BJ (cell line): Measurements from ENCODE around the gene RTEL1. TPM values are rescaled to one million over a fixed set of nuclear protein-coding genes. Genes with fewer than 3 reads are reported as not detected.

Experiments used
- CTCF ChIA-PET: fragments of 350-600 bp; formaldehyde crosslinking; extraction: SDS; loops from one replicate; lab custom pipeline; 2021; ENCODE audit warnings: antibody characterized with exemption, inconsistent platforms; lab: Yijun Ruan, JAX
- POLR2A ChIA-PET: fragments of 300-600 bp; sonication (Branson Sonifier 250); formaldehyde crosslinking; extraction: SDS; loops from one replicate; lab custom pipeline; 2021; ENCODE audit warnings: antibody characterized with exemption; lab: Charles Lee
- DNase-seq: peaks from one replicate; pipeline ENCODE4 v3.0.0-alpha.2; 2011; ENCODE audit warnings: low read depth
- H3K27me3 ChIP-seq: 2 replicates; pipeline ENCODE4 v1.6.0; 2011; ENCODE audit warnings: low read length; ENCODE audit not compliant: control insufficient read depth, insufficient read depth
- H3K36me3 ChIP-seq: 2 replicates; pipeline ENCODE4 v1.5.1; 2011; ENCODE audit warnings: low read length; ENCODE audit not compliant: control insufficient read depth, insufficient read depth
- H3K4me3 ChIP-seq: 2 replicates; pipeline ENCODE4 v1.5.1; 2011; ENCODE audit warnings: low read depth, mild to moderate bottlenecking, control low read depth, low read length
- CTCF ChIP-seq: IDR thresholded peaks from 2 replicates; pipeline ENCODE4 v1.5.1; 2011; ENCODE audit warnings: low read depth, mild to moderate bottlenecking, control low read depth, inconsistent platforms, low read length, moderate library complexity; ENCODE audit not compliant: insufficient read depth
- polyA plus RNA-seq: library from polyadenylated mRNA; depleted of rRNA; stranded (reverse); fragments of >200 nt; gene quantifications from 2 replicates; pipeline ENCODE4 v1.2.3, GENCODE V29; 2011

Gene RTEL1
- polyA plus RNA-seq, 1 experiment, result 18.3 TPM

- no peak for DNase-seq
- Histone ChIP-seq H3K4me3 (no peak overlapping the region), H3K36me3 (peaks cover 13% of the 10 kb centered on the region), H3K27me3 (no peaks in the 10 kb centered on the region)
- CTCF ChIA-PET, result interaction anchor here (1.5 kb wide), 2 partner anchors 18 to 142 kb away, joined by 4 read pairs; partner anchors contain the start of gene PTK6
- POLR2A ChIA-PET, result no interaction called here
- no peak for TF ChIP-seq CTCF
Observed at GRCh38 chr20:63679799-63680305, 21.7 kb downstream of the RTEL1 start.

GRCh38 chr20:63680427-63680826, 22.3 kb downstream of the RTEL1 start:
- ChIA-PET POLR2A (no interaction called here), CTCF (interaction anchor here (1.5 kb wide), 2 partner anchors 18 to 143 kb away, joined by 4 read pairs; partner anchors contain the start of gene PTK6)
- no peak for TF ChIP-seq CTCF
- Histone ChIP-seq H3K36me3 (peaks cover 13% of the 10 kb centered on the region), H3K27me3 (no peaks in the 10 kb centered on the region), H3K4me3 (no peak overlapping the region)
- no peak for DNase-seq

- Histone ChIP-seq H3K27me3 (no peaks in the 10 kb centered on the region), H3K4me3 (no peak overlapping the region), H3K36me3 (peaks cover 13% of the 10 kb centered on the region)
- DNase-seq, result no peak
- POLR2A ChIA-PET, result interaction anchor here (0.6 kb wide), 1 partner anchor 39 kb away, joined by 3 read pairs; no protein-coding TSS in a partner anchor
- CTCF ChIA-PET, result interaction anchor here (1.5 kb wide), 2 partner anchors 19 to 144 kb away, joined by 4 read pairs; partner anchors contain the start of gene PTK6
- TF ChIP-seq CTCF, result no peak
Observed at GRCh38 chr20:63680857-63681608, 22.9 kb downstream of the RTEL1 start.

DNA sequence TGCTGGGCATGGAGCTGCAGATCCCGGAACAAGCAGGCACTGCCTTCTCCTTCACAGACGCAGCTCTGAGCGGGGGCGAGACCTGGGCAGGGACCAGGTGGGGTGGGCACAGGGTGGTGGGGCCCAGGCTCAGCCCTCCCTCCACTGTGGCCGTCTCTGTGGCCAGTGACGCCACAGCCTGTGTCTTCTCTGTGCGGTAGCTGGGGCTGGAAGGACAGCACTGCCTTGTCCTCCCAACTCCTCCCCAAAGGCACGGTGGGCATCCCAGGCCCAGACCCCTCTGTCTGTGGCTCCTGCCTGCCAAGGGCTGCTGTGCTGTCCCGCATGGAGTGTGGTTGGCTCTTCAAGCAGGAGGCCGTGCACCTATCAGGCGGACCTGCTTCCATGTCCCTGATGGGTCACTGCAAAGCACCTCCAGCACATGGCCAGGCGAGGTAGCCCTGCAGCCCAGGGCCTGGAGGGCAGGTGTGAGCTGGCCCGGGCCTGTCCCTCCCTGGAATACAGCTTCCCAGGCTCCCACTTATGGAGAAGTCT, 23.6 kb downstream of the RTEL1 start:
- no peak overlapping the region for H3K4me3 ChIP-seq
- ChIA-PET CTCF (interaction anchor here (0.7 to 0.9 kb wide), 2 partner anchors 158 to 161 kb away, joined by 3 to 4 read pairs; partner anchors contain the start of gene PPDPF), POLR2A (interaction anchor here (0.6 kb wide), 1 partner anchor 40 kb away, joined by 3 read pairs; no protein-coding TSS in a partner anchor)
- peaks cover 13% of the 10 kb centered on the region for H3K36me3 ChIP-seq
- no peak for DNase-seq
- no peaks in the 10 kb centered on the region for H3K27me3 ChIP-seq
- TF ChIP-seq CTCF, result no peak
